ENCODE data around the gene SETD1B. TPM values are rescaled to one million over a fixed set of nuclear protein-coding genes. Genes with fewer than 3 reads are reported as not detected.

Gene SETD1B
- total and polyA plus RNA-seq, 2 donors (not counting 3 experiments of a cell fraction or from before 2014, with no cell fraction given) = 2.6 to 27.0 TPM

- intact Hi-C loops (cut with micrococcal nuclease) = loop anchor here (1.0 to 2.0 kb wide), 2 partner anchors 45 to 48 kb away; partner anchors contain the start of gene PSMD9
- DNase-seq (ENCODE audit: low read depth, low spot score) (no peak), FAIRE-seq (no peak)
- H3K4me3 ChIP-seq (replicated peaks in 1 of 3; ENCODE audit: insufficient read depth in 1 of 3, low read depth in 1 of 3, low read length in 3 of 3) = peak overlapping the region; percentile 47 to 56 (median 53)
- TF ChIP-seq MAX (IDR thresholded peaks at IDR 0.05; ENCODE audit: insufficient read depth, insufficient read length) (no peak), MYC (IDR thresholded peaks at IDR 0.05; ENCODE audit: low read depth, low read length) (no peak), GATA2 (IDR thresholded peaks at IDR 0.05; ENCODE audit: insufficient read depth, insufficient read length, low read depth, low read length) (no peak), POLR2AphosphoS5 (IDR thresholded peaks at IDR 0.05; ENCODE audit: insufficient read depth, low read depth, low read length) (no peak), POLR2A (IDR thresholded peaks at IDR 0.05; ENCODE audit: low read depth, low read length) (no peak), JUN (IDR thresholded peaks at IDR 0.05; ENCODE audit: borderline replicate concordance, insufficient read depth, insufficient read length, low read depth) (no peak), CTCF (IDR thresholded peaks at IDR 0.05; ENCODE audit: extremely low read depth in 1 of 2, insufficient read depth in 1 of 2, low read depth in 1 of 2, low read length in 2 of 2) (no peak), FOS (IDR thresholded peaks at IDR 0.05; ENCODE audit: borderline replicate concordance, insufficient read depth, low read length) (no peak), EZH2 (IDR thresholded peaks at IDR 0.05; ENCODE audit: borderline replicate concordance, low read depth, low read length, severe bottlenecking) (no peak)
- dilution Hi-C loops (cut with MboI; ENCODE audit: extremely low pct_ligation_motif_present, low sequenced_read_pairs) = no loop called here
- H3K27me3 ChIP-seq (ENCODE audit: control insufficient read depth in 2 of 2, insufficient read depth in 2 of 2, low read length in 2 of 2) = no peaks in the 10 kb centered on the region
- TSS peak; percentile 61 for BruUV-seq (replicated peaks)
- ChIA-PET CTCF (interaction anchor here (0.5 to 6.2 kb wide), 2 partner anchors 45 to 348 kb away, joined by 5 to 73 read pairs; partner anchors contain the start of gene RHOF), POLR2A (interaction anchor here (0.9 kb wide), 1 partner anchor 38 kb away, joined by 6 read pairs; no protein-coding TSS in a partner anchor)
- H3K9ac ChIP-seq (replicated peaks; ENCODE audit: extremely low read depth, insufficient read depth, low read length) = peak overlapping the region; percentile 44
- H3K79me2 ChIP-seq (ENCODE audit: control insufficient read depth, insufficient read depth, low read length) = no peaks in the 10 kb centered on the region
- no peaks in the 10 kb centered on the region for H3K36me3 ChIP-seq (ENCODE audit: control insufficient read depth in 2 of 2, extremely low read depth in 1 of 2, insufficient read depth in 2 of 2, low read length in 2 of 2)
- no peaks in the 10 kb centered on the region for H4K20me1 ChIP-seq (replicated peaks; ENCODE audit: control insufficient read depth, extremely low read depth, insufficient read depth, low read length)
- no peaks in the 10 kb centered on the region for H3K9me1 ChIP-seq (replicated peaks; ENCODE audit: control insufficient read depth, extremely low read depth, insufficient read depth, low read length)
- peaks cover 2% of the 10 kb centered on the region for H3K4me1 ChIP-seq (ENCODE audit: control insufficient read depth, extremely low read depth, insufficient read depth, low read length)
- H3K9me3 ChIP-seq (replicated peaks; ENCODE audit: control insufficient read depth, insufficient read depth, low read length) = no peaks in the 10 kb centered on the region
- H2AFZ ChIP-seq (ENCODE audit: low read depth, low read length) = peak overlapping the region; percentile 83
- H3K27ac ChIP-seq (ENCODE audit: insufficient read depth, low read depth, low read length) = no peak overlapping the region
- H3K4me2 ChIP-seq (ENCODE audit: insufficient read depth, low read length) = peak overlapping the region; percentile 49
These were observed 36.4 kb downstream of the SETD1B start for GRCh38 chr12:121839993-121840761.

Measured in endothelial cell of umbilical vein (primary cell).